ENCODE measurements around the gene PHF1.
A peak's percentile ranks its signal among the peaks of the same experiment; 100 is the strongest.
"Not testable (repeated sequence)": the region's sequence is repeated elsewhere in the genome, so short reads cannot be mapped to it uniquely, and the experiment has no call there.

PHF1 gene

GRCh38 chr6:33410711-33411631 lies at the start of gene PHF1:
PHF1 (plus strand) TSS chr6:33411014; CDS start chr6:33412264, 1,250 bp downstream.
- DNase-seq, result peak; percentile 79 to 88

DNA sequence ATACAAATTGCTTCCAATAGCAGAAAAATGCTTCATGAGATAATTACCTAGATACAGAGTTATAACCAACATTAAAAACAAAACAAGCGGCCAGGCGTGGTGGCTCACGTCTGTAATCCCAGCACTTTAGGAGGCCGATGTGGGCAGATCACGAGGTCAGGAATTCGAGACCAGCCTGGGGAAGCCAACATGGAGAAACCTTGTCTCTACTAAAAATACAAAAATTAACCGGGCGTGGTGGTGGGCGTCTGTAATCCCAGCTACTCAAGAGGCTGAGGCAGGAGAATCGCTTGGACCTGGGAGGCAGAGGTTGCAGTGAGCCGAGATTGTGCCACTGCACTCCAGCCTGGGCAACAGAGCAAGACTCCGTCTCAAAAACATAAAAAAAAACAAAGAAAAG lies 47.3 kb upstream of the PHF1 start:
- DNase-seq, result not testable (repeated sequence)

GRCh38 chr6:33364475-33365205 lies 46.2 kb upstream of the PHF1 start:
- not testable (repeated sequence) for DNase-seq

DNA sequence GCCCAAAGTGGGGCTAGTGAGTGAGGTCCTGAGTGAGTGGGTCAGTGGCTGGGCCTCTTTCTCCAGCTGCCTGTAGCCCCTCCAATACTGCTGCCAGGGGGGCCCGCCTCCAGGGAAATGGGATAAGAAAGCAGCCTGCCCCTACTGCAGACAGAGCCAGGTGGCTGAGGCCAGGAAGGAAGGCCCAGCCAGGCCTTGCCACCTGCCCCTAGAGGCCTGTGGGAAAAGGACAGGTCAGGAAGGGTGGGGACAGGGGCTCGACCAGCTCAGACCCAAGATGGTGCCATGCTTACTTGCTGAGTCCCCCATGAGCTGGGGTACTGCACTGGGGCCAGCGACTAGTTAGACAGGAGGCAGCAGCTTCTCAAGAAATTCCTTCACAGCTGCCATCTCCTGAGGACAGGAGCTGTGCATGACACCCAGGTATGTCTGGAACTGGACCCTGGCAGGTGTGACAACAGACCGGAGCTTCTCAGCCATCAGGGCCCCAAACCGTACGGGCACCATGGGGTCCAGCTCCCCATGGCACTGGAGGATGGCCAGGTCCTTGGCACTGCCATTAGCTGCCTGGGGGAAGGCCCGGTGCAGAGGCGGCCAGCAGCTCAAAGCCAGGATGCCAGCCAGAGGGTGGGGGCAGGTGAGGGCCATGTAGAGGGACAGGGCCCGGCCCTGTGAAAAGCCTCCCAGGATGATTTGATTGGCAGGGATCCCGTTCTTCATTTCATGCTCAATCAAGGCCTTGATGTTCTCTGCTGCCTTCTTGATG lies 45.4 kb upstream of the PHF1 start:
- DNase-seq, result not testable (repeated sequence)

- no peak for DNase-seq
Observed at GRCh38 chr6:33367009-33367714, 43.7 kb upstream of the PHF1 start.

GRCh38 chr6:33367715-33368025 lies 43.1 kb upstream of the PHF1 start:
- not testable (repeated sequence) for DNase-seq

DNA sequence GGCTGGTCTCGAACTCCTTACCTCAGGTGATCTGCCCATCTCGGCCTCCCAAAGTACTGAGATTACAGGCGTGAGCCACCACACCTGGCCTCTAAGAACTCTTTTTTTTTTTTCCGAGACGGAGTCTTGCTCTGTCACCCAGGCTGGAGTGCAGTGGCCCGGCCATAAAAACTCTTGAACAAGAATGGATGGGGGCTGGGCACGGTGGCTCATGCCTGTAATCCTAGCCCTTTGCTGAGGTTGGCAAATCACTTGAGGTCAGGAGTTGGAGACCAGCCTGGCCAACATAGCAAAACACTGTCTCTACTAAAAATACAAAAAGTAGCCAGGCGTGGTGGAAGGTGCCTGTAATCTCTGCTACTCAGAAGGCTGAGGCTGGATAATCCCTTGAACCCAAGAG lies 38.9 kb upstream of the PHF1 start:
- not testable (repeated sequence) for DNase-seq

- no peak for DNase-seq
Observed at GRCh38 chr6:33372526-33373123, 38.2 kb upstream of the PHF1 start.

- DNase-seq, result no peak
Observed at GRCh38 chr6:33373960-33374910, 36.6 kb upstream of the PHF1 start.

- DNase-seq, result no peak
Observed at GRCh38 chr6:33375143-33375671, 35.6 kb upstream of the PHF1 start.

DNA sequence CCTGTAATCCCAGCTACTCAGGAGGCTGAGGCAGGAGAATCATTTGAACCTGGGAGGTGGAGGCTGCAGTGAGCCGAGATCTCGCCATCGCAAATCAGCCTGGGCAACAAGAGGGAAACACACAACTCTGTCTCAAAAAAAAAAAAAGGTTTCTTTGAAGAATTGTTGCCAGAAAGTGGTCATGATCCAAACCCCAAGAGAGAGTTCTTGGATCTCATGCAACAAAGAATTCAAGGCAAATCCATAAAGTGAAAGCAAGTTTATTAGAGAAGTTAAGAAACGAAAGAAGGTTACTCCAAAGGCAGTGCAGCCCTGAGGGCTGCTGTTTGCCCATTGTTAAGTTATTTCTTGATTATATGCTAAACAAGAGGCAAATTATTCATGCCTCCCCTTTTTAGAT lies 33.6 kb upstream of the PHF1 start:
- DNase-seq, result no peak

DNA sequence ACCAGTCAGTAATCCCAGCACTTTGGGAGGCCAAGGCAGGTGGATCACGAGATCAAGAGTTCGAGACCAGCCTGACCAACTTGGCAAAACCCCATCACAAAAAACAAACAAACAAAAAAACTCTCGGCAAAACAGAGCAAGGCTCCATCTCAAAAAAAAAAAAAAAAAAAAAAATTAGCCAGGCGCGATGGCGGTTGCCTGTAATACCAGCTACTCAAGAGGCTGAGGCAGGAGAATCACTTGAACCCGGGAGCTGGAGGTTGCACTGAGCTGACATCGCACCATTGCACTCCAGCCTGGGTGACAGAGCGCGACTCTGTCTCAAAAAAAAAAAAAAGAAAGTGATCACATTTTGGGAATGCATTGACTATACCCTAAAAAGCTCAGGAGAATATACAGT lies 31.6 kb upstream of the PHF1 start:
- DNase-seq, result not testable (repeated sequence)

DNA sequence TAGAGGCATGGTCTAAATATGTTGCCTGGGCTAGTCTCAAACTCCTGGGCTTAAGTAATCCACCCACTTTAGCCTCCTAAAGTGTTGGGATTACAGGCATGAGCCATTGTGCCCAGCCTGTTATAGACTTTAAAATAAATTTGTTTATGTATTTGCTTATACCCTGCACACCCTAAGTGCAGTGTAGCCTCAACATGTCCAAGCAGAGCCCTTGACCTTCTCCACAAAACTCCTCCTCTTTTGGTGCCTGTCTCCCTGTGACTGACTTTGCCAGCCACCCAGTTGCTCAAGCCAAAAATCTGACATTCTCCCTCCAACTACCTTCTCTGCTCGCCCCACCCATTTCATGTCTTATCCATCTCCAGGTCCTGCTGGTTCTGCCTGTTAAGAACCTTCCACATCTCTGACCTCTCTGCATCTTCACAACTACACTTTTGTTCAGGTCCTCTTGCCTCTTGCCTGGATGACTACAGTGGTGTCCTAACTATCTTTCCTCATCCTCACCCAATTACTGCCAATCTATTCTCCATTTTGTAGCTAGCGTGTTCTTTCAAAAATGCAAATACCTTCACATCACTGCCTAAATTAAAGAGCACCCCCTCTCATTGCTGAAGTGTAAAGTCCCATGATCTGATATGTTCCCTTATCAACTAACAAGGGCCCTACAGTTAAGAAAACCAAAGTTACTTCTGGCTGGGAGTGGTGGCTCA lies 30.4 kb upstream of the PHF1 start:
- no peak for DNase-seq

- DNase-seq, result no peak
Observed at GRCh38 chr6:33383427-33384185, 27.2 kb upstream of the PHF1 start.

GRCh38 chr6:33384581-33385020 lies 26.2 kb upstream of the PHF1 start:
- DNase-seq, result no peak

DNA sequence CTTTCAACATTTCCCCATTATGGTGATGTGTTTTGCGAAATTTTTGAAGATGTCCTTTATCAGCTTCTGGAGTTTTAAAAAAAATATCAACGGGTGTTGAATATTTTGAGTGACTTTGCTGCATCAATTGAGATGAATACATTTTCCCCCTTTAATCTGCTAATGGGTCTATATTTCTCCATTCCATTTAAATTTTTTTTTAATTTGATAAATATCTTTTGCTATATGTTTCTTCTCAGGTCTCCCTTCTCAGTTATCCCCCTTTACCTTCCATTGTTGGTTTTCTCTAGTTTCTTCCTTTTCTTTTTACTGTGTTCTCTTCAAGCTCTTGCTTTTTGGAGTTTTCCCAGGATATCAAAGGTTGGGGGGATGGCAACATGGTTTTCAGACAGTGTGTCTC lies 20.6 kb upstream of the PHF1 start:
- no peak for DNase-seq

DNA sequence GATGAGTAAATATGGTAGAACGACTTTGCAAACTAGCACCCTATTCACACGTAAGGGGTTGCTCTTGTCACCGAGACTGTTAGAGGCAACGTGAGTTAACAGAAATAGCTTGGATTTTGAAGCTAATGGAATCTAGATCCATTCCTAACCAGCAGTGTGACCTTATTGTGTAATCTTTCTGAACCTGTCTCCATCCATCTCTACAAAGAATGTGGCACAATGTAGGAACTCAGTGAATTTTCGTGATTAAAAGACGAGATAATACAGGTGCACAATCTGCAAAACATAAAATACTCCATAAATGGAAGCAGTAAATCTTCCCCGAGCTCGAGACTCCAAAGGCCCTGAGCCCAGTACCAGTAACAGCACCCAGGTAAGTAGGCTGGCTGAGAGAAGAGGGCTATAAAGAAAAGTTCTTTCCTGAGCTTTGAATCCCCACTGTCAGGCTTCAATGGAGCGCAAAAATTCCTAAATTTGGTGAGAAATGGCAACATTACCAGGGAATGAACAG lies 20.0 kb upstream of the PHF1 start:
- DNase-seq, result no peak

DNA sequence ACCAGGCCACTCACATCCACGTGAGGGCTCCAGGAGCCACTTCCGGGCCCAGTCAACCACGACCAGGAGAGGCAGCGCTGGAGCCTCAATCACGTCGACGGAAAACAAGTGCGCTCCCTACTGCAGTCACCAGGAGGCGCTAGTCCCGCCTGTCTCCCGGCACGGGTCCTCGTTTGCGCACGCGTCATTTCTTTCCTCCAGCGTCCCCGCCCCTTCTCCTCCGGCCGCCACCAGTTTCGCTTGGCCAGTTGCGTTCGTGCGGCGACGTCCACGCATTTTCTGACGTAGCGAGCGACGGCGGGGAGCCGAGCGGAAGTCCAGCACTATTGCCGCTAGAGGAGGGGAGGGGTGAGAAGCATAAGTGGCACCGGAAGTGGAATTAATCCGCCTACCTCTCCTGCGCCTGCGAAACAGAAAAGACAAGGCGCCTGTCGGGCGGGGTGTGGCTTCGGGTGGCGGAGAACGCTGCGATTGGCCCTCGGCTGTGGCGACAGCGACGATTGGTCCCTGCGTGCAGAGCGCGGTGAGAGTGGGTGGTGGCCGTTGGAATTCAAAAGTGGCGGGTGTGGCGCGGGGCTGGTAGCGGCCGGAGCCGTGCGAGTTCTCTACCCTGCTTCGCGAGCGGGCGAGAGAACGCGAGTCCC lies 19.4 kb upstream of the PHF1 start, which contains the start of gene KIFC1:
Gene KIFC1 (plus strand): TSS at position 546 of the 644 bp plus-strand sequence. CDS start 163 bp downstream, outside the sequence.
- peak; percentile 98 to 99 for DNase-seq
